K562 (cell line): ENCODE measurements around the gene COL23A1. TPM values are rescaled to one million over a fixed set of nuclear protein-coding genes. Genes with fewer than 3 reads are reported as not detected.

ENCODE experiments used
- ATAC-seq: fragments of 200-7000 bp; cut with Tn5 transposase; 3 replicates; pipeline ENCODE4 v1.9.1; 2020; ENCODE audit warnings: moderate library complexity
- BruUV-seq: library from RNA; stranded (reverse); fragments of 400-500 nt; replicated peaks from 2 replicates; lab custom pipeline; 2021; lab: Mats Ljungman, UMichigan
- CTCF ChIA-PET: fragments of 300-600 bp; formaldehyde crosslinking; extraction: SDS; loops from one replicate; lab custom pipeline; 2021; ENCODE audit warnings: low intra/inter-chr PET ratio; lab: Yijun Ruan, JAX
- POLR2A ChIA-PET: fragments of 300-600, 350-650 bp; sonication (Branson Sonifier 250); formaldehyde crosslinking; extraction: SDS; loops from one replicate; lab custom pipeline; 2021; ENCODE audit warnings: antibody characterized with exemption, inconsistent platforms; lab: Yijun Ruan, JAX
- DNase-seq, 4 experiments: peaks; one replicate each; pipeline versions ENCODE4 v3.0.0 to v3.0.0-alpha.2; 2011 to 2018; ENCODE audit warnings: low spot score in 3 of 4, mixed read lengths in 3 of 4; ENCODE audit errors: extremely low read depth in 1 of 4
- FAIRE-seq: peaks from 2 replicates; lab custom pipeline; 2011; peaks lifted over from hg19 to GRCh38; lab: Jason Lieb, UNC
- H2AFZ ChIP-seq: 2 replicates; pipeline ENCODE4 v1.6.0; 2011; ENCODE audit warnings: low read depth, low read length, control low read depth, inconsistent platforms
- H3K27ac ChIP-seq: fragments of 200-600 bp; 3 replicates; pipeline ENCODE4 v1.8.0; 2011; ENCODE audit warnings: low read depth, mild to moderate bottlenecking, control low read depth, inconsistent platforms, low read length, moderate library complexity, mixed read lengths; ENCODE audit errors: extremely low read depth
- H3K27me3 ChIP-seq, 2 experiments: fragments of 300-600 bp in 1 of 2; 2 replicates in 1 of 2; 3 replicates in 1 of 2; pipeline versions ENCODE4 v1.6.0 to v1.8.0; 2011; ENCODE audit warnings: inconsistent platforms in 2 of 2, low read length in 2 of 2, mild to moderate bottlenecking in 1 of 2, mixed read lengths in 1 of 2, moderate library complexity in 1 of 2; ENCODE audit not compliant: control insufficient read depth in 2 of 2, insufficient read depth in 2 of 2
- H3K36me3 ChIP-seq: fragments of 300-600 bp; 3 replicates; pipeline ENCODE4 v1.8.0; 2011; ENCODE audit warnings: mild to moderate bottlenecking, low read length, inconsistent platforms; ENCODE audit not compliant: control insufficient read depth, insufficient read depth
- H3K4me1 ChIP-seq, 2 experiments: fragments of 200-600 bp in 1 of 2; replicated peaks in 1 of 2; 2 replicates in 1 of 2; 3 replicates in 1 of 2; pipeline versions ENCODE4 v1.5.1 to v1.8.0; 2011; ENCODE audit warnings: inconsistent platforms in 2 of 2, low read length in 2 of 2, mild to moderate bottlenecking in 1 of 2, mixed read lengths in 1 of 2, moderate library complexity in 1 of 2; ENCODE audit not compliant: control insufficient read depth in 2 of 2, insufficient read depth in 2 of 2
- H3K4me2 ChIP-seq: 2 replicates; pipeline ENCODE4 v1.6.1; 2011; ENCODE audit warnings: low read length, control low read depth, inconsistent platforms, mixed read lengths; ENCODE audit not compliant: insufficient read depth
- H3K4me3 ChIP-seq: fragments of 200-600 bp; sonication (generic), shearing (Covaris generic); 2 replicates; pipeline ENCODE4 v1.5.1; 2016; ENCODE audit warnings: control low read depth, inconsistent platforms
- H3K79me2 ChIP-seq: fragments of 200-600 bp; 3 replicates; pipeline ENCODE4 v1.8.0; 2011; ENCODE audit warnings: low read length, inconsistent platforms; ENCODE audit not compliant: control insufficient read depth, insufficient read depth
- H3K9ac ChIP-seq, 2 experiments: 2 replicates each; pipeline versions ENCODE4 v1.6.0 to v1.6.1; 2011; ENCODE audit warnings: low read depth in 2 of 2, low read length in 2 of 2, control low read depth in 1 of 2, inconsistent platforms in 1 of 2, mild to moderate bottlenecking in 1 of 2, mixed read lengths in 1 of 2; ENCODE audit not compliant: insufficient read depth in 1 of 2
- H3K9me1 ChIP-seq: one replicate; pipeline ENCODE4 v1.6.0; 2011; ENCODE audit warnings: inconsistent platforms, mild to moderate bottlenecking, low read length, moderate library complexity; ENCODE audit not compliant: control insufficient read depth, insufficient read depth
- H3K9me3 ChIP-seq: replicated peaks from 2 replicates; pipeline ENCODE4 v1.5.1; 2011; ENCODE audit warnings: low read depth, low read length, inconsistent platforms; ENCODE audit not compliant: control insufficient read depth, insufficient read depth
- H4K20me1 ChIP-seq: replicated peaks from 2 replicates; pipeline ENCODE4 v1.6.1; 2011; ENCODE audit warnings: low read length, inconsistent platforms, mixed read lengths; ENCODE audit not compliant: control insufficient read depth, insufficient read depth
- EP300 ChIP-seq: IDR thresholded peaks from 2 replicates; pipeline ENCODE4 v1.6.1; 2012; ENCODE audit warnings: low read length, improper control_type of control experiment
- HDAC8 ChIP-seq: fragments of 450-650 bp; IDR thresholded peaks from 2 replicates; pipeline ENCODE4 v1.6.1; 2016; ENCODE audit warnings: mild to moderate bottlenecking, missing genetic modification characterization, moderate library complexity, missing compliant biosample characterization
- KLF13 ChIP-seq: fragments of 450-650 bp; IDR thresholded peaks from 2 replicates; pipeline ENCODE4 v1.6.1; 2016; ENCODE audit warnings: missing genetic modification characterization, low read depth, mild to moderate bottlenecking, missing compliant biosample characterization, moderate library complexity, borderline replicate concordance
- NFYB ChIP-seq: IDR thresholded peaks from 2 replicates; pipeline ENCODE4 v1.6.1; 2011; ENCODE audit warnings: mild to moderate bottlenecking, moderate library complexity; ENCODE audit not compliant: insufficient read length; ENCODE audit errors: extremely low read depth
- NUFIP1 ChIP-seq: fragments of 450-650 bp; IDR thresholded peaks from 2 replicates; pipeline ENCODE4 v1.6.1; 2018; ENCODE audit not compliant: partially characterized antibody
- SP1 ChIP-seq: sonication (generic); formaldehyde crosslinking; IDR thresholded peaks from 2 replicates; pipeline ENCODE4 v1.8.1; 2022; ENCODE audit warnings: mild to moderate bottlenecking, missing genetic modification reagents
- TCF3 ChIP-seq: sonication (generic); formaldehyde crosslinking; IDR thresholded peaks from 2 replicates; pipeline ENCODE4 v1.4.0; 2020; ENCODE audit warnings: mild to moderate bottlenecking, missing genetic modification reagents
- ZNF212 ChIP-seq: fragments of 450-650 bp; formaldehyde crosslinking; IDR thresholded peaks from 2 replicates; pipeline ENCODE4 v1.4.0; 2020; ENCODE audit warnings: mild to moderate bottlenecking
- ZNF77 ChIP-seq: fragments of 250-450 bp; sonication (Bioruptor Pico); IDR thresholded peaks from 2 replicates; pipeline ENCODE4 v1.5.0; 2020
- WGBS: fragments of 100-300 bp; shearing (Covaris generic); methylation state at CpG from one replicate; pipeline ENCODE4 v1.1.6; 2016; ENCODE audit warnings: low coverage, mixed read lengths; ENCODE audit not compliant: insufficient coverage; ENCODE audit errors: missing lambda C conversion rate; 5-methylcytosine and 5-hydroxymethylcytosine counted together
- in situ Hi-C: fragments of 300-500 bp; cut with MboI; formaldehyde crosslinking; loops from 4 replicates; pipeline ENCODE4 v1.15.0; 2018; ENCODE audit warnings: inconsistent platforms, mixed read lengths
- intact Hi-C: fragments of 100-400 bp; cut with micrococcal nuclease; formaldehyde crosslinking; loops from 2 replicates; pipeline ENCODE4 v1.14.2; 2022
- polyA plus RNA-seq, 8 experiments: library from polyadenylated mRNA; depleted of rRNA in 4 of 8; stranded (reverse) in 5 of 8; unstranded in 3 of 8; fragments of >200 nt; fragmentation: Nextera tagmentation in 2 of 8; fragmentation: Illumina TruSeq in 1 of 8; extraction: Ambion mirVana in 2 of 8; extraction: Trizol in 1 of 8; gene quantifications; 2 replicates each; pipeline versions ENCODE4 v1.2.1 to v1.2.3, GENCODE V29; 2011 to 2014; ENCODE audit warnings: inconsistent platforms in 1 of 8, missing spikeins in 1 of 8
- total RNA-seq, 7 experiments: library from RNA; depleted of rRNA in 6 of 7; stranded (reverse); fragments of >200 nt in 6 of 7; fragmentation: Illumina TruSeq in 2 of 7; extraction: Trizol in 2 of 7; gene quantifications; 2 replicates each; pipeline versions ENCODE4 v1.2.1 to v1.2.3, GENCODE V29; 2011 to 2021; ENCODE audit warnings: low replicate concordance in 1 of 7
- TF ChIP-seq, protein P1 (sequence below): fragments of 450-650 bp; formaldehyde crosslinking; IDR thresholded peaks from 2 replicates; pipeline ENCODE4 v1.4.0; 2020; ENCODE audit warnings: mild to moderate bottlenecking, mixed read lengths
- TF ChIP-seq, protein P2 (sequence below): fragments of 450-650 bp; conservative IDR thresholded peaks from 2 replicates; pipeline ENCODE4 v1.6.1; 2016; ENCODE audit warnings: missing genetic modification characterization, low read depth, mild to moderate bottlenecking, control low read depth, missing compliant biosample characterization

COL23A1 gene
- total and polyA plus RNA-seq, 9 of the 15 experiments (the other 6 are each of a cell fraction or from before 2014, with no cell fraction given) = 0.09 TPM; not detected in 8

DNA sequence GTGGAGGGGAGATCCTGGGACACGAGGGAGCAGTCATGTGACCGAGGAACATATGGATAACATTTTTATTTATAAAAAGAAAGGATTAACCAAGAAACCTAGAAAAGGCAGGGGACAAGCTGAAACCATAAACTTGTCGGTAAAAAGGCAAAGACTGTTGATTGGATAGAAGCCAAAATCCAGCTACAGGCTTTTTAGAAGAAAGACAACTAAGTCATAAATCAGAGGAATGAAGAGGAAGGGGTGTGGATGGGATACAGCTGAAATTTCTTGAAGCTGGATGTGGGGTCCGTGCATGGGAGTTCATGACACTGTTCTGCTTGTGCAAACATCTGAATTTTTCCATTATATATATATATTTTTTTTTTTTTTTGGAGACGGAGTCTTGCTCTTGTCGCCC, 246.9 kb downstream of the COL23A1 start:
- ChIA-PET CTCF (no interaction called here), POLR2A (interaction anchor here (1.1 kb wide), 1 partner anchor 12 kb away, joined by 3 read pairs; no protein-coding TSS in a partner anchor)
- DNase-seq = no peak
- H3K4me2 ChIP-seq = no peak overlapping the region
- TF ChIP-seq, protein P1, sequence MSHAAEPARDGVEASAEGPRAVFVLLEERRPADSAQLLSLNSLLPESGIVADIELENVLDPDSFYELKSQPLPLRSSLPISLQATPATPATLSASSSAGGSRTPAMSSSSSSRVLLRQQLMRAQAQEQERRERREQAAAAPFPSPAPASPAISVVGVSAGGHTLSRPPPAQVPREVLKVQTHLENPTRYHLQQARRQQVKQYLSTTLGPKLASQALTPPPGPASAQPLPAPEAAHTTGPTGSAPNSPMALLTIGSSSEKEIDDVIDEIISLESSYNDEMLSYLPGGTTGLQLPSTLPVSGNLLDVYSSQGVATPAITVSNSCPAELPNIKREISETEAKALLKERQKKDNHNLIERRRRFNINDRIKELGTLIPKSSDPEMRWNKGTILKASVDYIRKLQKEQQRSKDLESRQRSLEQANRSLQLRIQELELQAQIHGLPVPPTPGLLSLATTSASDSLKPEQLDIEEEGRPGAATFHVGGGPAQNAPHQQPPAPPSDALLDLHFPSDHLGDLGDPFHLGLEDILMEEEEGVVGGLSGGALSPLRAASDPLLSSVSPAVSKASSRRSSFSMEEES = peak; percentile 46
- TF ChIP-seq ZNF212 (CRISPR knock-in tag) = no peak
- FAIRE-seq = no peak
- no peak overlapping the region for H2AFZ ChIP-seq
- no peaks in the 10 kb centered on the region for H3K79me2 ChIP-seq
- no peak overlapping the region for H3K4me3 ChIP-seq
- intact Hi-C loops (no loop called here), in situ Hi-C loops (no loop called here)
- peaks cover 0 to 4% of the 10 kb centered on the region in 2 experiments; a peak in 1 of 5 replicates for H3K4me1 ChIP-seq
- peaks cover 32 to 67% of the 10 kb centered on the region in 2 experiments; a peak in 4 of 5 replicates for H3K27me3 ChIP-seq
- 0 out of 2 replicates have a peak, but pooled peaks cover 7% of the 10 kb centered on the region for H4K20me1 ChIP-seq
- H3K27ac ChIP-seq = no peak overlapping the region
- no peaks in the 10 kb centered on the region for H3K36me3 ChIP-seq
- WGBS = 6% methylated on average over 5 of the region's 6 CpGs
- no peak for ATAC-seq
- no peaks in the 10 kb centered on the region for H3K9me1 ChIP-seq
- no peak overlapping the region for H3K9ac ChIP-seq
- no TSS peak for BruUV-seq
- H3K9me3 ChIP-seq = no peaks in the 10 kb centered on the region; the same call in 1 of the 2 replicates

DNA sequence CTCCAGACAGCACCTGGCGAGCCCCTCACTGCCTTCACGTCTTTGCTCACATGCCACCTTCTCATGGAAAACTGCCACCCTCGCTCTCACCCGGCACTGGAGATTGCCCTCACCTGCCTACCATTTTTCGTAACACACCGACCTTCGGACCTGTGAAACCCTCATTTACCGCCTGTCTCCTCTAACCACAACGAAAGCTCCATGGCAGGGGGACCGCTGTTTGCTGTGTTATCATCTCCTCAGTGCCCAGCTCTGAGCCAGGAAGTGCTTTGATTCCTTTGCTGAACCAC, 248.4 kb downstream of the COL23A1 start:
- FAIRE-seq (no peak), ATAC-seq (no peak), DNase-seq (no peak)
- intact Hi-C loops = no loop called here
- no peak overlapping the region for H3K4me2 ChIP-seq
- no peak overlapping the region for H3K4me3 ChIP-seq
- BruUV-seq = no TSS peak
- in situ Hi-C loops = no loop called here
- no peaks in the 10 kb centered on the region for H3K36me3 ChIP-seq
- peaks cover 0 to 1% of the 10 kb centered on the region in 2 experiments; a peak in 1 of 5 replicates for H3K4me1 ChIP-seq
- ChIA-PET CTCF (no interaction called here), POLR2A (interaction anchor here (0.7 kb wide), 1 partner anchor 289 kb away, joined by 3 read pairs; no protein-coding TSS in a partner anchor)
- H3K9me1 ChIP-seq = no peaks in the 10 kb centered on the region
- WGBS = 0% methylated on average over 10 of the region's 10 CpGs
- H3K27me3 ChIP-seq = peaks cover 34 to 72% of the 10 kb centered on the region in 2 experiments
- no peaks in the 10 kb centered on the region; the same call in 1 of the 2 replicates for H3K9me3 ChIP-seq
- no peak overlapping the region for H3K27ac ChIP-seq
- H4K20me1 ChIP-seq = 0 out of 2 replicates have a peak, but pooled peaks cover 7% of the 10 kb centered on the region
- no peaks in the 10 kb centered on the region for H3K79me2 ChIP-seq
- no peak overlapping the region for H3K9ac ChIP-seq
- H2AFZ ChIP-seq = no peak overlapping the region
- TF ChIP-seq KLF13 (tag) (no peak), SP1 (CRISPR knock-in tag) (no peak), ZNF77 (no peak), EP300 (no peak), HDAC8 (tag) (no peak), TCF3 (CRISPR knock-in tag) (no peak), NUFIP1 (no peak), NFYB (no peak)
- TF ChIP-seq, protein P2, sequence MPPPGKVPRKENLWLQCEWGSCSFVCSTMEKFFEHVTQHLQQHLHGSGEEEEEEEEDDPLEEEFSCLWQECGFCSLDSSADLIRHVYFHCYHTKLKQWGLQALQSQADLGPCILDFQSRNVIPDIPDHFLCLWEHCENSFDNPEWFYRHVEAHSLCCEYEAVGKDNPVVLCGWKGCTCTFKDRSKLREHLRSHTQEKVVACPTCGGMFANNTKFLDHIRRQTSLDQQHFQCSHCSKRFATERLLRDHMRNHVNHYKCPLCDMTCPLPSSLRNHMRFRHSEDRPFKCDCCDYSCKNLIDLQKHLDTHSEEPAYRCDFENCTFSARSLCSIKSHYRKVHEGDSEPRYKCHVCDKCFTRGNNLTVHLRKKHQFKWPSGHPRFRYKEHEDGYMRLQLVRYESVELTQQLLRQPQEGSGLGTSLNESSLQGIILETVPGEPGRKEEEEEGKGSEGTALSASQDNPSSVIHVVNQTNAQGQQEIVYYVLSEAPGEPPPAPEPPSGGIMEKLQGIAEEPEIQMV = no peak
